HL-60 (cell line): ENCODE results near the gene AHRR.

ENCODE experiments used
- GABPA ChIP-seq: IDR thresholded peaks from 2 replicates; pipeline ENCODE4 v1.6.1; 2012; ENCODE audit warnings: low read depth
- POLR2AphosphoS5 ChIP-seq: IDR thresholded peaks from 2 replicates; pipeline ENCODE4 v1.6.1; 2012; ENCODE audit warnings: low read depth
- SPI1 ChIP-seq: IDR thresholded peaks from 2 replicates; pipeline ENCODE4 v1.6.1; 2012; ENCODE audit warnings: low read depth, mild to moderate bottlenecking, borderline replicate concordance
- TF ChIP-seq, protein P1 (sequence below): IDR thresholded peaks from one replicate; pipeline ENCODE4 v1.5.1; 2011; ENCODE audit warnings: low read length, control low read depth, inconsistent platforms; ENCODE audit not compliant: insufficient read depth
- TF ChIP-seq, protein P2 (sequence below): IDR thresholded peaks from 2 replicates; pipeline ENCODE4 v1.6.1; 2012; ENCODE audit warnings: low read depth; ENCODE audit not compliant: insufficient replicate concordance

DNA sequence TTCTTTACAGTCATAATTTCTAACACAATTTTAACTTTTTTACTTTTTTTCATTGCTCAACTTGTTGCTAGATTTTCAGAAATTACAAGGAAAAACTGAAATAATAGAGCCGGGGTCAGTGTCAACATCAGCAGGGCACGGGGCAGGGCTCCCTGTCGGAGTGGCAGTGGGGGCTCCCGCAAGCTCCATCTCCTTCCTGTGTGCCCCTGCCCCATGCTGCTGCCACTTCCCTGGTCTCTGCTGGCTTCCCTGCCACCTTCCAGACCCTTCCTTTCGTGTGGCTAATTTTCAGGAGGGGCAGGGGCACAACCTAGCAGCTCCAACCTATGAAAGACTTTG is 120.5 kb downstream of the AHRR start:
- TF ChIP-seq, protein P1, sequence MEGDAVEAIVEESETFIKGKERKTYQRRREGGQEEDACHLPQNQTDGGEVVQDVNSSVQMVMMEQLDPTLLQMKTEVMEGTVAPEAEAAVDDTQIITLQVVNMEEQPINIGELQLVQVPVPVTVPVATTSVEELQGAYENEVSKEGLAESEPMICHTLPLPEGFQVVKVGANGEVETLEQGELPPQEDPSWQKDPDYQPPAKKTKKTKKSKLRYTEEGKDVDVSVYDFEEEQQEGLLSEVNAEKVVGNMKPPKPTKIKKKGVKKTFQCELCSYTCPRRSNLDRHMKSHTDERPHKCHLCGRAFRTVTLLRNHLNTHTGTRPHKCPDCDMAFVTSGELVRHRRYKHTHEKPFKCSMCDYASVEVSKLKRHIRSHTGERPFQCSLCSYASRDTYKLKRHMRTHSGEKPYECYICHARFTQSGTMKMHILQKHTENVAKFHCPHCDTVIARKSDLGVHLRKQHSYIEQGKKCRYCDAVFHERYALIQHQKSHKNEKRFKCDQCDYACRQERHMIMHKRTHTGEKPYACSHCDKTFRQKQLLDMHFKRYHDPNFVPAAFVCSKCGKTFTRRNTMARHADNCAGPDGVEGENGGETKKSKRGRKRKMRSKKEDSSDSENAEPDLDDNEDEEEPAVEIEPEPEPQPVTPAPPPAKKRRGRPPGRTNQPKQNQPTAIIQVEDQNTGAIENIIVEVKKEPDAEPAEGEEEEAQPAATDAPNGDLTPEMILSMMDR, result no peak
- TF ChIP-seq POLR2AphosphoS5 (no peak), SPI1 (no peak), GABPA (no peak)
- TF ChIP-seq, protein P2, sequence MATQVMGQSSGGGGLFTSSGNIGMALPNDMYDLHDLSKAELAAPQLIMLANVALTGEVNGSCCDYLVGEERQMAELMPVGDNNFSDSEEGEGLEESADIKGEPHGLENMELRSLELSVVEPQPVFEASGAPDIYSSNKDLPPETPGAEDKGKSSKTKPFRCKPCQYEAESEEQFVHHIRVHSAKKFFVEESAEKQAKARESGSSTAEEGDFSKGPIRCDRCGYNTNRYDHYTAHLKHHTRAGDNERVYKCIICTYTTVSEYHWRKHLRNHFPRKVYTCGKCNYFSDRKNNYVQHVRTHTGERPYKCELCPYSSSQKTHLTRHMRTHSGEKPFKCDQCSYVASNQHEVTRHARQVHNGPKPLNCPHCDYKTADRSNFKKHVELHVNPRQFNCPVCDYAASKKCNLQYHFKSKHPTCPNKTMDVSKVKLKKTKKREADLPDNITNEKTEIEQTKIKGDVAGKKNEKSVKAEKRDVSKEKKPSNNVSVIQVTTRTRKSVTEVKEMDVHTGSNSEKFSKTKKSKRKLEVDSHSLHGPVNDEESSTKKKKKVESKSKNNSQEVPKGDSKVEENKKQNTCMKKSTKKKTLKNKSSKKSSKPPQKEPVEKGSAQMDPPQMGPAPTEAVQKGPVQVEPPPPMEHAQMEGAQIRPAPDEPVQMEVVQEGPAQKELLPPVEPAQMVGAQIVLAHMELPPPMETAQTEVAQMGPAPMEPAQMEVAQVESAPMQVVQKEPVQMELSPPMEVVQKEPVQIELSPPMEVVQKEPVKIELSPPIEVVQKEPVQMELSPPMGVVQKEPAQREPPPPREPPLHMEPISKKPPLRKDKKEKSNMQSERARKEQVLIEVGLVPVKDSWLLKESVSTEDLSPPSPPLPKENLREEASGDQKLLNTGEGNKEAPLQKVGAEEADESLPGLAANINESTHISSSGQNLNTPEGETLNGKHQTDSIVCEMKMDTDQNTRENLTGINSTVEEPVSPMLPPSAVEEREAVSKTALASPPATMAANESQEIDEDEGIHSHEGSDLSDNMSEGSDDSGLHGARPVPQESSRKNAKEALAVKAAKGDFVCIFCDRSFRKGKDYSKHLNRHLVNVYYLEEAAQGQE, result no peak
